ENCODE measurements around the gene ZNF438. TPM values are rescaled to one million over a fixed set of nuclear protein-coding genes. Genes with fewer than 3 reads are reported as not detected.
A peak's percentile ranks its signal among the peaks of the same experiment; 100 is the strongest.

ZNF438 gene
- total RNA-seq, 2 donors from 2014 or later: 1.9 TPM

DNA sequence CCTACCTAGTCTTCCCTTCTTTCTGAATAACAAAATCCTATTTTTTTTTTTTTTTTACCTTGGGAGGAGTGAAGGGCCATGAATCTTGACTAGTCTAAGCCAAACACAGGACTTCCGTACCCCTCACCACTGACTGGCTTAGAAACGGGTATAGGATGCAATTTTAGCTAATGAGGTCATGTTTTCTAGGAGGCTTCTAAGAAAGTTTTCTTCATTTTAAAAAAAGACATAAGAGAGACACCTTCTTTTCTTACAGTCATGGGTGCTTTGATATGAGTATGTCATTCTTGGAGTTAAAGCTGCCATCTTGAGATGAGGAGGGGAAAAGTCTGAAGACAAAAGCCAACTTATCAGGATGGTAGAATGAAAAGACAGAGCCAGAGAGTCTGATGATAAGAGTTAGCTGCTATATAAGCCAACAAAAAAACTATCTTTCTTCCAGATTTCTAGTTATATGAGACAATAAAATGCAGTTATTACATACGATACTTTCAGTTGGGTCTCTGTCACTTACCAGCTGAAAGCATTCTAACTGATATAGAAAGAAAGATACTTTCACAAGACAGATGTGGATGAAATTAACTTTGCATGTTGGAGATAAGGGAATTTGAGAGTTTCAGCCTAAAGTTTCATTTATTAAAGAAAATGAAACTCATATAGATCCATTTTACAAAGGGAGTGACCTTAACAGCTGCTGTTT lies 34.0 kb downstream of the ZNF438 start:
- Mint-ChIP-seq H3K4me1 (ENCODE audit: low read depth in 2 of 2) (peaks cover 16 to 39% of the 10 kb centered on the region in 2 donors), H3K9me3 (no peaks in the 10 kb centered on the region), H3K36me3 (peaks cover 19% of the 10 kb centered on the region), H3K27ac (peak overlapping the region; percentile 74 to 78), H3K27me3 (no peaks in the 10 kb centered on the region), H3K4me3 (peak overlapping the region; percentile 79)
- no peak for ATAC-seq
- no peak for DNase-seq (ENCODE audit: low spot score)

DNA sequence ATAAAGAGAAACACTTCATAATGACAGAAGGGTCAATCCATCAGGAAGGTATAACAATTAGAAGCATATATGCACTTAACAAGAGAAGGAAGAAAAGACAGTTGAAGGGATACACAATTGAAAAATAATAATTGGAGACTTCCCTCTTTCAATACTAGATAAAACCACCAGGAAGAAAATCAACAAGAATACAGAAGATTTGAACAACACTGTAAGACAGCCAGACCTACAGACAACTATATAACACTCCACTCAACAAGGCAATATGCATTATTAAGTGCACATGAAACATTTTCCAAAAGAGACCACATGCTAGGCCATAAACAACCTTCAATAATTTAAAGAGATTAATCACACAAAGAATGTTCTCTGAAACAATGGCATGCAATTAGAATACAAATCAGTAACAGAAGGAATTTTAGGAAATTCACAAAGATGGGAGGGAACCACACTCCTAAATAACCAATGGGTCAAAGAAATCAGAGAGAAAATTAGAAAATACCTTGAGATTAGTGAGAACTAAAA lies 35.1 kb downstream of the ZNF438 start:
- peaks cover 18 to 39% of the 10 kb centered on the region in 2 donors for H3K4me1 Mint-ChIP-seq (ENCODE audit: low read depth in 2 of 2)
- peaks cover 19% of the 10 kb centered on the region for H3K36me3 Mint-ChIP-seq
- H3K4me3 Mint-ChIP-seq: peak overlapping the region; percentile 56
- no peak for DNase-seq (ENCODE audit: low spot score)
- peak overlapping the region; percentile 15 to 78 for H3K27ac Mint-ChIP-seq
- no peaks in the 10 kb centered on the region for H3K27me3 Mint-ChIP-seq
- no peak for ATAC-seq
- H3K9me3 Mint-ChIP-seq: no peaks in the 10 kb centered on the region

- H3K27ac Mint-ChIP-seq: no peak overlapping the region
- DNase-seq (ENCODE audit: low spot score) (no peak), ATAC-seq (no peak)
- no peak overlapping the region for H3K4me3 Mint-ChIP-seq
- H3K27me3 Mint-ChIP-seq: no peaks in the 10 kb centered on the region
- no peaks in the 10 kb centered on the region for H3K9me3 Mint-ChIP-seq
- peaks cover 19% of the 10 kb centered on the region for H3K36me3 Mint-ChIP-seq
- peaks cover 18 to 30% of the 10 kb centered on the region in 2 donors for H3K4me1 Mint-ChIP-seq (ENCODE audit: low read depth in 2 of 2)
These were observed 36.4 kb downstream of the ZNF438 start for GRCh38 chr10:30995081-30995770.

- Mint-ChIP-seq H3K27me3 (no peaks in the 10 kb centered on the region), H3K36me3 (peaks cover 19% of the 10 kb centered on the region), H3K9me3 (no peaks in the 10 kb centered on the region), H3K4me3 (no peak overlapping the region), H3K27ac (no peak overlapping the region), H3K4me1 (ENCODE audit: low read depth in 2 of 2) (peaks cover 9 to 16% of the 10 kb centered on the region in 2 donors)
- no peak for ATAC-seq
- DNase-seq (ENCODE audit: low spot score): no peak
These were observed 38.5 kb downstream of the ZNF438 start for GRCh38 chr10:30993155-30993554.

- Mint-ChIP-seq H3K9me3 (no peaks in the 10 kb centered on the region), H3K36me3 (peaks cover 19% of the 10 kb centered on the region), H3K27me3 (no peaks in the 10 kb centered on the region), H3K4me3 (no peak overlapping the region), H3K4me1 (ENCODE audit: low read depth in 2 of 2) (peaks cover 9 to 13% of the 10 kb centered on the region in 2 donors), H3K27ac (no peak overlapping the region)
- DNase-seq (ENCODE audit: low spot score): no peak
- ATAC-seq: no peak
These were observed 39.0 kb downstream of the ZNF438 start for GRCh38 chr10:30992681-30993080.

DNA sequence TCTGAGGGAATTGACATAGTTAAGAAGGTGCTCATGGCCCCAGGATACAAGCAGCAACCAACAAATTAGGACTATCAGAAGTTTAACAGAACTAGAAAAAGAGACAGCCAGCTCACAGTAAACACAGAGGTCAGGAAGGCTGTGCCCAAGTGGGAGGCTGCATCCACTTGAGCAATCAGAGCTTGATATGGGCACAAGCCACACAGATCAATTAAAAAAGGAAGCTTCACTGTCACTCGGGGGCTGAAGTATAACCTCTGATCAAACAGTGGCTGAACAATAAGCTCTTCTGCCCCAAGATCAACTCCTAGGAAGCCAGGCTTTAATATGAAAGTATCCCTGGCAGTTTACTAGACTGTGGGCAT lies 40.0 kb downstream of the ZNF438 start:
- H3K27ac Mint-ChIP-seq: no peak overlapping the region
- no peaks in the 10 kb centered on the region for H3K27me3 Mint-ChIP-seq
- no peaks in the 10 kb centered on the region for H3K9me3 Mint-ChIP-seq
- DNase-seq (ENCODE audit: low spot score): no peak
- H3K4me1 Mint-ChIP-seq (ENCODE audit: low read depth in 2 of 2): peaks cover 5 to 6% of the 10 kb centered on the region in 2 donors
- no peak for ATAC-seq
- no peak overlapping the region for H3K4me3 Mint-ChIP-seq
- H3K36me3 Mint-ChIP-seq: peaks cover 14% of the 10 kb centered on the region

DNA sequence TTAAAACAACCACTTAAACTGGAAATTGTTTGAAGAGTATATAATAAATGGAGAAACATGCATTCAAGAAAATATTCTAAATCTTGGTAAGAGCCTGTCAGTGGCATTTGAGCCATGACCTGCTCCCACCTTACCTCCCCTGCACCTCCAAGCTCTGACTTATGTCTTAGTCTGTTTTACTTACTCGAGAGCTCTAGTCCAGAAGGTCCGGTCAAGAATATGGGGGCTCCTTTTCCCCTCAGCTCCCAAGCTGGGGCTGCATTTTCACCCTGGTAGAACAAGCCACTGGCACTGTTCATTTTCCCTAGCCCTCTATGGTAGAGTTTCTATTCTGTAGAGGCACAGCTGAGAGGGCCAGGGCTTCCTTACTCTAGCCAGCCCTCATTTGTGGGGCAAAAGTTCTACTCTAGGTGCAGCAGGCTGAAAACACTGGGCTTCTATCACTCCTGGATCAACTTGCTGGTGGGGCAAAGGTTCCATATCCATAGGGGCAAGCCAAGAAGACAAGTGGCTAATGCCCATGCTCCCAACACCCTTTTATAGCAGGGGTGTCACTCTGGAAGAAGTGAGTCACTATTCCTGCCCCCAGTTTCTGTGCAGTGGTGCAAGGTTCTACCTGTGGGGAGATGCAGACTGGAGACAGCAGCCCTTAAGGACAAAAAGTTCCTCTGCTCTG lies 40.6 kb downstream of the ZNF438 start:
- ATAC-seq (no peak), DNase-seq (ENCODE audit: low spot score) (no peak)
- H3K4me3 Mint-ChIP-seq: no peak overlapping the region
- no peaks in the 10 kb centered on the region for H3K27me3 Mint-ChIP-seq
- peaks cover 4 to 8% of the 10 kb centered on the region in 2 donors for H3K4me1 Mint-ChIP-seq (ENCODE audit: low read depth in 2 of 2)
- H3K27ac Mint-ChIP-seq: no peak overlapping the region
- no peaks in the 10 kb centered on the region for H3K9me3 Mint-ChIP-seq
- peaks cover 12% of the 10 kb centered on the region for H3K36me3 Mint-ChIP-seq

DNA sequence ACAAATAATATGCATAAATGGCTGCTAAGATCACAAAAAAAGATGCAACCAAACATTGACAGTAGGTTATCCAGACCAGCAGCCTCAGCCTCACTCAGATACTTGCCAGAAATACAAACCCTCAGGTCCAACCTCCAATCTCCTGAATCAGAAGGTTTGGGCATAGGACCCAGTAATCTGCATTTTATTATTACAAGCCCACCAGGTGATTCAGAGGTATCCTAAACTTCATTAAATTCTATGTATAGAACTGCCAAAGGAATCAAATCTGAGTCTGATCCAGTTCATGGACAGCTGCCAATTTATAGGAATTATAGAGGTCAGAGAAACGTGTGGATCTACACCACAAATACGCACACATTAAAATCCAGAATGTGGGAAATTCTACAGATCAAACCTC lies 41.3 kb downstream of the ZNF438 start:
- Mint-ChIP-seq H3K9me3 (no peaks in the 10 kb centered on the region), H3K27ac (no peak overlapping the region), H3K4me1 (ENCODE audit: low read depth in 2 of 2) (peaks cover 7 to 9% of the 10 kb centered on the region in 2 donors), H3K4me3 (no peak overlapping the region), H3K27me3 (no peaks in the 10 kb centered on the region), H3K36me3 (peaks cover 12% of the 10 kb centered on the region)
- no peak for ATAC-seq
- DNase-seq (ENCODE audit: low spot score): no peak

DNA sequence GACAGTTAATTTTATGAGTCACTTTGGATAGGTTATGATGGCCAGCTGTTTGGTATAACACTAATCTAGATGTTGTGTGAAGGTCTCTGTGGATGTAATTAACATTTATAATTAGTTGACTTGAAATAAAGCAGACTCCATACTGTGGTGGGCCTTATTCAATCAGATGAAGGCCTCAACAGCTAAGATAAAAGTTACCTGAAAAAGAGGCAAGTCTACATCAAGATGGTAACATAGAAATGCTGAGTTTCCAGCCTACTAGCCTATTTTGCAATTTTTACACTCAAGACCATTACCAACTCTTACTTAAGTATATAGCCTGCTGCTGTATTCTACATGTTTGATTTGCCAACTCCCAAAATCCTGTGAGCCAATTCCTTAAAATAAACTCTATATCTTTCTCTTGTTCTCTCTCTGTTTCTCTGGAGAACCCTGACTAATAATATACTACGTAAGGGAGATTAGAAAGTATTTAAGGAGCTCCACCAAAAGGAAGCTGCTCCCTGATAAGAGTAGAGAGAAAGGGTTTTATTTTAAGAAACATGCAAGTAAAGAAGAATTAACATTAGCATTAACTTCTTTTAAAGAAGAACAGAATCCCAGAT lies 42.7 kb downstream of the ZNF438 start:
- H3K4me1 Mint-ChIP-seq (ENCODE audit: low read depth in 2 of 2): peaks cover 13 to 14% of the 10 kb centered on the region in 2 donors
- no peak for ATAC-seq
- peak overlapping the region in 1 of 2 donors; percentile 17 for H3K27ac Mint-ChIP-seq
- H3K27me3 Mint-ChIP-seq: no peaks in the 10 kb centered on the region
- no peaks in the 10 kb centered on the region for H3K9me3 Mint-ChIP-seq
- H3K36me3 Mint-ChIP-seq: peaks cover under 1% of the 10 kb centered on the region
- H3K4me3 Mint-ChIP-seq: no peak overlapping the region
- no peak for DNase-seq (ENCODE audit: low spot score)

DNA sequence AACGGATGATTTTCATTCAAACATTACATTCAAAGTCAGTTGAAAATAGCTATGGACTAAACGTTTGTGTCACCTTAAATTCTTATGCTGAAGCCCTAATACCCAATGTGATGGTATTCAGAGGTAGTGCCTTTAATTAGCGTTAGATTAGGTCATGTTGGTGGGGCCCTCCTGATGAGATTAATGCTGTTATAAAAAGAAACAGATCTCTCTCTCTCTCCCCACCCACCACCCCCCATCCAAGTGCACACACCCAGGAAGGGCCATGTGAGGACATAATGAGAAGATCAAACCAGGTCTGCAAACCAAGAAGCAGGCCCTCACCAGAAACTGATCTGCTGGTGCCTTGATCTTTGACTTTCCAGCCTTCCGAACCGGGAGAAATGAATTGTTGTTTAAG lies 44.2 kb downstream of the ZNF438 start:
- Mint-ChIP-seq H3K4me3 (no peak overlapping the region), H3K27me3 (no peaks in the 10 kb centered on the region), H3K9me3 (peaks cover 6% of the 10 kb centered on the region), H3K36me3 (peaks cover 8% of the 10 kb centered on the region), H3K27ac (no peak overlapping the region), H3K4me1 (ENCODE audit: low read depth in 2 of 2) (peaks cover 16 to 20% of the 10 kb centered on the region in 2 donors)
- DNase-seq (ENCODE audit: low spot score): no peak
- no peak for ATAC-seq

GRCh38 chr10:30986053-30986555 lies 45.6 kb downstream of the ZNF438 start:
- Mint-ChIP-seq H3K36me3 (peaks cover 8% of the 10 kb centered on the region), H3K9me3 (peaks cover 6% of the 10 kb centered on the region), H3K27me3 (no peaks in the 10 kb centered on the region), H3K4me1 (ENCODE audit: low read depth in 2 of 2) (peaks cover 13 to 20% of the 10 kb centered on the region in 2 donors), H3K4me3 (peak overlapping the region; percentile 23), H3K27ac (peak overlapping the region; percentile 54 to 65)
- ATAC-seq (peak; percentile 93 to 97), DNase-seq (ENCODE audit: low spot score) (no peak)

DNA sequence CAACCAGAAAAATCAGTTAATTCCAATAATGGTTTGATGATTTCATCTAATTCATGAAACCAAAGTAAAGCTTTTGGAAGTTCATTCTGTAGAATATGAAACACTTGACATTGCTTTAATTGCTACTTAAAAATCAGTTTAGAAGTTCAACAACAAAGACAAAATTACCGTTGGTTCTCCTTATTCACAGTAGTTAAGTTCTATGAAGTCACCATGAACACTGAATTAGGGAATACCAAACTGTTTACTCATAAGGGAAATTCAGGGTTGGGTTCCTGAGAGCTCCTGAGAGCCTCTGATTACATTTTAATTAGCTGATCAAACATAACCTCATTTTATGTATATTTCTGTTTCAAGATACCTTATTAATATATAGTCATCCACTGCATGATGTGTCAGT lies 46.2 kb downstream of the ZNF438 start:
- H3K27me3 Mint-ChIP-seq: no peaks in the 10 kb centered on the region
- peak overlapping the region; percentile 30 for H3K4me3 Mint-ChIP-seq
- peaks cover 6% of the 10 kb centered on the region for H3K9me3 Mint-ChIP-seq
- peak overlapping the region; percentile 54 to 60 for H3K27ac Mint-ChIP-seq
- peaks cover 8% of the 10 kb centered on the region for H3K36me3 Mint-ChIP-seq
- ATAC-seq: no peak
- peaks cover 13 to 20% of the 10 kb centered on the region in 2 donors for H3K4me1 Mint-ChIP-seq (ENCODE audit: low read depth in 2 of 2)
- no peak for DNase-seq (ENCODE audit: low spot score)

DNA sequence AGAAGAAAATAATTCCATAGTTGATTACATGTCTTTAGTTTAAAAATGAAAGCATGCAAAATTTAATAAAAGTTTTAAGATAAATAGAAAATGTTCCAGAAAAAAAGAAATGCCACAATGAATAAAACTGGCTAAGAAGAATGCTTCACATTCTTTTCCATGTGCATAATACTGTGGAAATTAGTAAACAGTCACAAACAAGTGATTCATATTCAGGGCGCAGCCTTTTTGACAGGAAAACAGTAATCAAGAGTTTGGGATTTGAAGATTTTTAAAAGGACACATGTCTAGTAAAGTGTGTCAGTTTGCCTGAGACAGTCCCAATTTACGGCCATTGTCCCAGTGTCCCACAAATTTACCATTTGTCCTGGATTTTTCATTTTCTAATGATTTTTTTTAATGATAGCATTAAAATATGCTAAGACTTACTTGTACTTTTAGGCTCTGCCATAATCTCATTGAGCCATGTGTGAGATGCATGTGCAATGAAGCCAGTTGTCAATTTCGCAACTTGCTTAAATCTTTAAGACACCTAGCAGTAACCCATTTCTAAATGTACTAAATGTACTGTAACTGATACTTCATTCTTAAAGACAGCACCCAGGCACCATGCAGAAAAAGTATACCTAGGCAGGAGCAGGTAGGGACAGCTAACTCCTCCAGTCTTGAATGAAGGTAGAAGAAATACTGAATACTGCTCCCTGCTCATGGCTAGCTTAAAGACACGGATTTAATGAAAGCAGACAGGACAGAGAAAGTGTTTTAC lies 46.9 kb downstream of the ZNF438 start:
- H3K36me3 Mint-ChIP-seq: peaks cover 8% of the 10 kb centered on the region
- H3K27ac Mint-ChIP-seq: peak overlapping the region; percentile 39 to 60
- peak overlapping the region; percentile 30 for H3K4me3 Mint-ChIP-seq

More for the DNA sequence above, 46.9 kb downstream of the ZNF438 start:
- H3K9me3 Mint-ChIP-seq: peaks cover 6% of the 10 kb centered on the region
- no peaks in the 10 kb centered on the region for H3K27me3 Mint-ChIP-seq
- ATAC-seq (no peak), DNase-seq (ENCODE audit: low spot score) (no peak)
- peaks cover 13 to 20% of the 10 kb centered on the region in 2 donors for H3K4me1 Mint-ChIP-seq (ENCODE audit: low read depth in 2 of 2)
